HG03469 (cell line): ENCODE results near the gene RASSF7.

Experiments
- ATAC-seq: cut with Tn5 transposase; IDR thresholded peaks from one replicate; pipeline ENCODE4 v1.9.1; 2021; ENCODE audit warnings: mild to moderate bottlenecking, moderate library complexity, moderate number of reproducible peaks; ENCODE audit not compliant: unreplicated experiment

The RASSF7 gene

DNA sequence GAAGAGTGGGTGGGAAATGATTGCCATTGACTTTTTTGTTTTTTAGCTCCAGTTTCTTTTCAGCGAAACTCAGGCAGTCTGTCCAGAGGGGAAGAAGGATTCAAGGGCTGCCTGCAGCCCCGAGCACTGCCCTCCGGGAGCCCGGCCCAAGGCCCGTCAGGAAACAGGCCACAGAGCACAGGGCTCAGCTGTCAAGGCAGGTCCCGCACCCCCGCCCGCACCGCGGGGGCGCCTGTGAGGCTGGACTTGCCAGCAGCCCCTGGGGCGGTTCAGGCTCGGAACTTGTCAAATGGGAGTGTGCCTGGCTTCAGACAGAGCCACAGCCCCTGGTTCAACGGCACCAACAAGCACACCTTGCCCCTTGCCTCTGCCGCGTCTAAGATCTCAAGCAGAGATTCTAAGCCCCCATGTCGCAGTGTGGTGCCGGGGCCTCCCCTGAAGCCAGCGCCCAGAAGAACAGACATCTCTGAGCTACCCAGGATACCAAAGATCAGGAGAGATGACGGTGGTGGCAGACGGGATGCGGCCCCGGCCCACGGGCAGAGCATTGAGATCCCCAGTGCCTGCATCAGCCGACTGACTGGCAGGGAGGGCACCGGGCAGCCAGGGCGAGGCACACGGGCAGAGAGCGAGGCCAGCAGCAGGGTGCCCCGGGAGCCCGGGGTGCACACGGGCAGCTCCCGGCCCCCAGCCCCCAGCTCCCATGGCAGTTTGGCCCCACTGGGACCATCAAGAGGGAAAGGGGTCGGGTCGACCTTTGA lies 46.4 kb downstream of the RASSF7 start:
- ATAC-seq = no peak

DNA sequence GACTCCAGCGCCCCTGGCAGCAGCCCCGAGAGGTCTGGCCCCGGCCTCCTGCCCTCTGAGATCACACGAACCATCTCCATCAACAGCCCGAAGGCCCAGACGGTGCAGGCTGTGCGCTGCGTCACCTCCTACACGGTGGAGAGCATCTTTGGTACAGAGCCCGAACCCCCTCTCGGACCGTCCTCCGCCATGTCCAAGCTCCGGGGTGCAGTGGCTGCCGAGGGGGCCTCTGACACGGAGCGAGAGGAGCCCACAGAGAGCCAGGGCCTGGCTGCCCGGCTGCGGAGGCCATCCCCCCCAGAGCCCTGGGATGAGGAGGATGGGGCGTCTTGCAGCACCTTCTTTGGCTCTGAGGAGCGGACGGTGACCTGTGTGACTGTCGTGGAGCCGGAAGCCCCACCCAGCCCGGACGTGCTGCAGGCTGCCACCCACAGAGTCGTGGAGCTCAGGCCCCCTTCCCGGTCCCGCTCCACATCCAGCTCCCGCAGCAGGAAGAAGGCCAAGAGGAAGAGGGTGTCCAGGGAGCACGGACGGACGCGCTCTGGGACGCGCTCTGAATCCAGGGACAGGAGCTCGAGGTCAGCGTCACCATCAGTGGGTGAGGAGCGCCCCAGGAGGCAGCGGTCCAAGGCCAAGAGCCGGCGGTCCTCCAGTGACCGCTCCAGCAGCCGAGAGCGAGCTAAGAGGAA lies 47.3 kb downstream of the RASSF7 start:
- no peak for ATAC-seq

DNA sequence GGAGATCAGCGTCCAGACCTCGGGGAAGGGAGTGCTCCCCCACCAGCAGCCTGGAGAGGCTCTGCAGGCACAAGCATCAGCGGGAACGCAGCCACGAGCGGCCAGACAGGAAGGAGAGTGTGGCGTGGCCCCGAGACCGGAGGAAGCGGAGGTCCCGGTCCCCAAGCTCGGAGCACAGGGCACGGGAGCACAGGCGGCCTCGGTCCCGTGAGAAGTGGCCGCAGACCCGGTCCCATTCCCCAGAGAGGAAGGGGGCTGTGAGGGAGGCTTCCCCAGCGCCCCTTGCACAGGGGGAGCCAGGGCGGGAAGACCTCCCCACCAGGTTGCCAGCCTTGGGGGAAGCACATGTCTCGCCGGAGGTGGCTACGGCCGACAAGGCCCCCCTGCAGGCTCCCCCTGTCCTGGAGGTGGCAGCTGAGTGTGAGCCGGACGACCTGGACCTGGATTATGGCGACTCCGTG lies 48.1 kb downstream of the RASSF7 start:
- ATAC-seq = no peak

DNA sequence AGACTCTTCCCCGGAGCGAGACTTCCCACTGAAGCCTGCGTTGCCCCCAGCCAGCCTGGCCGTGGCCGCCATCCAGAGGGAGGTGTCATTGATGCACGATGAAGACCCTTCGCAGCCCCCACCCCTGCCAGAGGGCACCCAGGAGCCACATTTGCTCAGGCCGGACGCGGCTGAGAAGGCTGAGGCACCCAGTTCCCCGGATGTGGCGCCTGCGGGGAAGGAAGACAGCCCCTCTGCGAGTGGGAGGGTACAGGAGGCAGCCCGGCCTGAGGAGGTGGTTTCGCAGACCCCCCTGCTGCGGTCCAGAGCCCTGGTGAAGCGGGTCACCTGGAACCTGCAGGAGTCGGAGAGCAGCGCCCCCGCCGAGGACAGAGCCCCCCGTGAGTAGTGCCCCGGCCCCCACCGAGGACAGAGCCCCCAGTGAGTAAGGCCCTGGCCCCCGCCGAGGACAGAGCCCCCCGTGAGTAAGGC lies 48.6 kb downstream of the RASSF7 start:
- ATAC-seq = no peak

DNA sequence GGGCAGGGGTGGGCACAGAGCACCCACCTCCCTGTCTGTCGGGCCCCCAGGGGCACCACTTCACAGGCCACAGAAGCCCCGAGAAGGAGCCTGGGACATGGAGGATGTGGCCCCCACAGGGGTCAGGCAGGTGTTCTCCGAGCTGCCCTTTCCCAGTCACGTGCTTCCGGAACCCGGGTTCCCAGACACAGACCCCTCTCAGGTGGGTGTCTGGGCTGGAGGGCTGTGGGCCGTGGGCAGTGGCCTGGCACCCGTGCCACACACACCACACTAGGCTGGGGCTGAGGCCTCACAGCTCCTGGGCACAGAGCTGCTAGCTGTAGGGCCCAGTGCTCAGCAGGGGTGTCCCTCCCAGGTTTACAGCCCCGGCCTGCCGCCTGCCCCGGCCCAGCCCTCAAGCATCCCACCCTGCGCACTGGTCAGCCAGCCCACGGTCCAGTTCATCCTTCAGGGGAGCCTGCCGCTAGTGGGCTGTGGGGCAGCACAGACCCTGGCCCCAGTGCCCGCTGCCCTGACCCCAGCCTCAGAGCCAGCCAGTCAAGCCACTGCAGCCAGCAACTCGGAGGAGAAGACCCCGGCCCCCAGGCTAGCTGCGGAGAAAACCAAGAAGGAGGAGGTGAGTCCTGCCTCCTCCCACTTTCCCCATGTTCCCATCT lies 49.5 kb downstream of the RASSF7 start:
- no peak for ATAC-seq

DNA sequence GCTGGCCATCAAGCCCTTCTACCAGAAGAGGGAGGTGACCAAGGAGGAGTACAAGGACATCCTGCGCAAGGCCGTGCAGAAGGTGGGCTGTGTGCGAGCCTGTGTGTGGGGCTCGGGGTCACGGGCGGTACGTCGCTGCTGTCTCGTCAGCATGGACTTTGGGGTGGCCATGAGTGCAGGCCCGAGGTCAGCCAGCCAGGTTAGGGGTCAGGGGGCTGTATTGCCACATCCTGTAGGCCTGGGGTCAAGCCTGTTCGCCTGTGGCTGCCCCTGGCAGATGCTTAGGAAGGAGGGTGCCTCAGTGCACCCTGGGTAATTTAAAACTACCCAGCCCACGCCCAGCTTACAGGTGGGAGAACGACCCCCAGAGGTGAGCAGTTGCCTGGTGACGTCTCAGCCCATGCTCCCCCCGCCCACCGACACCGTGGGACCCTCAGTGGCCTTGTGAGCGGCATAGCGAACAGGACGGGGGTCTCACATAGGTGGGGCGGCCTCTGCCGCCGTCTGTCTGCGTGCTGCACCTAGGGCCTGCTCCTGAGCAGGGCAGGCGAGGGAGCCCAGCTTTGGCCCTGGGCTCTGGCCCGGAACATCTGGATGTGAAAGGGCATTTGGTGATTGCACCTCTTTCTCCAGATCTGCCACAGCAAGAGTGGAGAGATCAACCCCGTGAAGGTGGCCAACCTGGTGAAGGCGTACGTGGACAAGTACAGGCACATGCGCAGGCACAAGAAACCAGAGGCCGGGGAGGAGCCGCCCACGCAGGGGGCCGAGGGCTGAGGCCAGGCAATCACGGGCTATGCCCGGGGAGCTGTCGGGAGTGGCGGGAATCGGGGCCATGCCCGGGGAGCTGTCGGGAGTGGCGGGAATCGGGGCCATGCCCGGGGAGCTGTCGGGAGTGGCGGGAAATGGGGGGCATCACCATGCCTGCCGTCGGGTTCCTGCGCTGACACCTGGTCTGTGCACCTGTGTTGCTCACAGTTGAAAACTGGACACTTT lies 50.5 kb downstream of the RASSF7 start:
- no peak for ATAC-seq

DNA sequence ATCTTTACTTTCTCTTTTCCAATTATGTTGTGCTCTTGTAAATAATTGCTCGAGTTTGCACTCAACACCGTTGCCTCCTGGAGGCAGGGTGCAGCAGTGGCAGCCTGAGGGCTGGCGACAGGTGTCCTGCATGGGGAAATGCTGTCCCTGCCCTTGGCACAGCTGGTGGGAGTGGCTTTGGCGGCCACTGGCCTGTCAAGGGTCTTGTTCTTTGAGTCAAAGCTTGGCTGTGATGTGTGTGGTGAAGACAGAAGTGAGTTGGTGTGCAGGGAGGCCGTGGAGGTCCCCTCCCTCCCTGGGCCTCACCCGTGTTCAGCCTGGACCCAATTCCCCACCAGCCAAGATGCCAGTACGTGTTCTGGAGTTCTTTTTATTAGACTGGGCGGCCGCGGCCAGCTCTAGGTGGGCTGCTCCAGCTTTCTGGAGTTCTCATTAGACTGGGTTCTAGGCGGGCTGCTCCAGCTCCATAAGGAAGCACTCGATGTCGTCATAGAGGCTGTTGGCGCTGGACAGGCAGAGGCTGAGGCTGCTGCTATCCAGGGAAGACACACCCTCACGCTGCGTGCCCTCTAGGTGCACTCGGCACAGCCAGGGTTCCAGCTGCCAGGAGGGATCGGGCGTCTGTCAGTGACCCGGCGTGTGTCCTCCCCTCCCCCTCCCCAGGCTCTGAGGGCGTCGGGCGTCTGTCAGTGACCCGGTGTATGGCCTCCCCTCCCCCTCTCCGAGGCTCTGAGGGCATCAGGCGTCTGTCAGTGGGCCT lies 51.6 kb downstream of the RASSF7 start:
- no peak for ATAC-seq

DNA sequence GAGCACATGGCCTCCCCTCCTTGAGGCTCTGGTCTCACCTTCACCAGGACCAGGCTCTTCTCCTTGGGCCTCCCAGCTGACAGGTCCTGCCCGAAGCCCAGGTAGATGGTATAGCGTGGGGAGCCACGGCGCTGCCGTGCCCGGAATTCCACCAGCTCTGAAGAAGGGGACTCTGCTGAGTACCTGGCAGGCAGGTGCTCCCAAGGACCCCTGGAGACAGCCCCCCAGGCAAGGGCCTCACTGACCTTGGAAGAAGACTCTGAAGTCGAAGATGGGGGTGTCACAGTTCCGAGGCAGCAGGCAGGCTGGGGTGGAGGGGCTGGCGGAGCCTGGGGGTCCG lies 52.2 kb downstream of the RASSF7 start:
- ATAC-seq = no peak

DNA sequence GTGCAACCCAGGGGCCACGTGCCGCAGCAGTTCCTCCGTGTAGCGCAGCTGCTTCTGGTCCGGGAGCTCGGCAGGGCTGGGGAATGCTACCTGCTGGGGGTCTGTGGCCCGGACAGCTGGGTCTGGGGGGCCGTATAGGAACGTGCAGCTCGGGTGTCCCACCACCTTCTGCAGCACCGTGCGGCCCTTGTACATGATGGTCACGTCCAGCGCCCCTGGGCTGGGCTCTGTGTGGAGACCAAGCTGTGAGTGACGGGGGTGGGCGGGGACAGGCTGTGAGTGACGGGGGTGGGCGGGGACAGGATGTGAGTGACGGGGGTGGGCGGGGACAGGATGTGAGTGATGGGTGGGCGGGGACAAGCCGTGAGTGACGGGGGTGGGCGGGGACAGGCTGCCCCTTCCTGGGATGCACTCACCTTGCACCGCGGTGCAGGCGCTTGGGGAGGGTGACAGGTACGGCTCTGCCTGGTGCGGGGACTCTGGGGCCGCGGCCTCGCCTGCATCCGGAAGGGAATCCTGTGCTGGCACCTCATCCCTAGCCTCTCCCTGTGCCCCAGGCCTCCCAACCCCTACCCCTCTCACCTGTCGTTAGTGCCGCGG lies 52.7 kb downstream of the RASSF7 start:
- ATAC-seq = no peak
